HG03378 (cell line): ENCODE data around the gene ANGPTL5.
"Not testable (repeated sequence)": the region's sequence is repeated elsewhere in the genome, so short reads cannot be mapped to it uniquely, and the experiment has no call there.

ENCODE experiments used
- ATAC-seq: cut with Tn5 transposase; IDR thresholded peaks from one replicate; pipeline ENCODE4 v1.9.1; 2021; ENCODE audit warnings: mild to moderate bottlenecking, moderate library complexity; ENCODE audit not compliant: unreplicated experiment

Gene ANGPTL5

GRCh38 chr11:101894505-101894904 is 21.8 kb downstream of the ANGPTL5 start:
- no peak for ATAC-seq

- no peak for ATAC-seq
Observed at GRCh38 chr11:101889767-101890166, 26.6 kb downstream of the ANGPTL5 start.

GRCh38 chr11:101885631-101886030 is 30.7 kb downstream of the ANGPTL5 start:
- ATAC-seq, result no peak

- ATAC-seq, result no peak
Observed at GRCh38 chr11:101881586-101881985, 34.7 kb downstream of the ANGPTL5 start.

GRCh38 chr11:101880222-101880621 is 36.1 kb downstream of the ANGPTL5 start:
- ATAC-seq, result no peak

- ATAC-seq, result no peak
Observed at GRCh38 chr11:101872171-101872882, 44.0 kb downstream of the ANGPTL5 start.

GRCh38 chr11:101870510-101870909 is 45.8 kb downstream of the ANGPTL5 start:
- ATAC-seq, result no peak

- ATAC-seq, result no peak
Observed at GRCh38 chr11:101867951-101868350, 48.4 kb downstream of the ANGPTL5 start.

GRCh38 chr11:101866619-101867491 is 49.5 kb downstream of the ANGPTL5 start:
- ATAC-seq, result no peak

- no peak for ATAC-seq
Observed at GRCh38 chr11:101864098-101864497, 52.2 kb downstream of the ANGPTL5 start.

- no peak for ATAC-seq
Observed at GRCh38 chr11:101863361-101863760, 53.0 kb downstream of the ANGPTL5 start.

- no peak for ATAC-seq
Observed at GRCh38 chr11:101862391-101863233, 53.7 kb downstream of the ANGPTL5 start.

GRCh38 chr11:101860696-101861427 is 55.5 kb downstream of the ANGPTL5 start:
- peak; percentile 94 for ATAC-seq

- not testable (repeated sequence) for ATAC-seq
Observed at GRCh38 chr11:101852260-101852659, 64.1 kb downstream of the ANGPTL5 start.

- ATAC-seq, result no peak
Observed at GRCh38 chr11:101848262-101848661, 68.1 kb downstream of the ANGPTL5 start.

- no peak for ATAC-seq
Observed at GRCh38 chr11:101844608-101845007, 71.7 kb downstream of the ANGPTL5 start.

GRCh38 chr11:101840704-101841103 is 75.6 kb downstream of the ANGPTL5 start:
- no peak for ATAC-seq
